ENCODE measurements around the gene DMXL1.

DNA sequence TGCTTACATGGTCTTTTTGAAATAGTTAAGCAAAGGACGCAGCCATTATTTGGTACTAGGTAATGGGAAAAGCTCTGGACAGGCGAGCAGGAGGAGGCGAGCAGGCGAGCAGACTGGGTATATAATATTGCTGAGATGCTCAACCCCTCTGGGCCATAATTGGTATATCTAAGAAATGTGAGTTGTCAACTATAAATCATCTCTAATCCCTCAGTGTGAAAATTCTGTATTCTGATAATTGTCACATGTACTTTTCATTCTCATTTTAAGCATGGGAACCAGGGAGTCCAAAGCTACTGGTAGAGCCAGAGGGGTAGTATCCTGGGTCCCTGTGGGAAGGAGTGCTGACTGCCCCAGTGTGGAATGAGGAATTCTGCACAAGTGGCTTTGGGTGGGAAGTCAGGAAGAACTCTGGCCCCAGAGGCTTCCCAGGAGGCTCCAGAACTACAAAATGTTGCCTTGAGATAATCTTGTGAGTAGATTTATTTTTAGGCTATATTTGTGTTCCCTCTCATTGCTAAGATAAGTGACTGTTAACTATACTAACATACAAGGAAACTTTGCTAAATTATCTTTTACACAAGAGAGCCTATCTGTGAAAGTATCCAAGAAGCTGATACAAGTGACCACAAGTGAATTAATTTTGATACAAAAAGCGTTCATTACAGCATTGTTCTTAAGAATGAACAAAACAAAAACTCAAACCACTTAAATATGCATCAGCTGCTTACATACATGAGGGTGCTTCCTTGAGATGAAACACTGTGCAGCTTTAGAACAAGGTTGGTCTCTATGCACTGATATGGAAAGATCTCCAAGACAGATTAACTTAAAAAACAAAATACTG is 214.4 kb downstream of the DMXL1 start:
- no peak for TF ChIP-seq POLR2AphosphoS5 (IDR thresholded peaks at IDR 0.05; ENCODE audit: low read depth, low read length)
- no peak for TF ChIP-seq POLR2A (IDR thresholded peaks at IDR 0.05; ENCODE audit: low read depth, low read length)

Measured in GM12892 (cell line).